GM18508 (cell line): Measurements from ENCODE around the gene PKP4.
"Not testable (repeated sequence)": the region's sequence is repeated elsewhere in the genome, so short reads cannot be mapped to it uniquely, and the experiment has no call there.

Experiments
- ATAC-seq: cut with Tn5 transposase; IDR thresholded peaks from one replicate; pipeline ENCODE4 v1.9.1; 2021; ENCODE audit warnings: moderate number of reproducible peaks; ENCODE audit not compliant: insufficient read depth, unreplicated experiment

The PKP4 gene

DNA sequence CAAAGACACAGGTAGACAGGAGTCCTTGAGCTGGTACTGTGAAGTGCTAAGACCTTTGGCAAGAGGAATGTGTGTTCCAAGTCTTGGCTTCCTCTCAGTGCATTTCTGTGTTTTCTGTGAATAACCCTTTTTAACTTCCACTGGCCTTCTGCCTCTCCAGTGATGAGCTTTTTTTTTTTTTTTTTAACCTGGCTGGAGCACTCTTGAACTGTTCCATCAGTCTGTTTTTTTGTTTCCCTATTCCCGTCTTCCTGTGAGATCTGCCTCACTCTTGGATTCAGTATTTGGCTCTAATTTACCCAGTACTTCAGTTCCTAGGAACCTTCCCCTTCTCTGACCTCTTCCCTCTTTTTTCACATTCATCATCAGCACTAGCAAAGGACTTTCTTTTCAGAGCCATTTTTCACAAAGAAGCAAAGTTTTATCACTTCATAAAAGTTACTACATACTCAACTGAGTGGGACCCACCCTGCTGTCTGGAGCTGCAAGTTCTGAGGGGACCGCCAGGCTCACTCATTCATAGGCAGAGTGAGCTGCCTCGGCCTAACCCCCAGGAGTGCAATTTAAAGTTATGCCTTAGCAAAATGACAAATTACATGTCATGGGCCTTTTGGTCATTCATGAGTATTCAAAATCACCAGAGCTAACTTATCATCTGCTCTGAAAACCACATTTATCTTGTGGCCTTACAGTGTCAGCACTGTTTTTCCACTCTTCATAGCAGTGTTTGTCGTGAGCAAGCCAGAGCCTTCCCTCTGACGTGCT is 211.4 kb downstream of the PKP4 start:
- no peak for ATAC-seq

- no peak for ATAC-seq
Observed at GRCh38 chr2:158670292-158670691, 213.5 kb downstream of the PKP4 start.

GRCh38 chr2:158671360-158672245 is 214.9 kb downstream of the PKP4 start:
- ATAC-seq, result no peak

DNA sequence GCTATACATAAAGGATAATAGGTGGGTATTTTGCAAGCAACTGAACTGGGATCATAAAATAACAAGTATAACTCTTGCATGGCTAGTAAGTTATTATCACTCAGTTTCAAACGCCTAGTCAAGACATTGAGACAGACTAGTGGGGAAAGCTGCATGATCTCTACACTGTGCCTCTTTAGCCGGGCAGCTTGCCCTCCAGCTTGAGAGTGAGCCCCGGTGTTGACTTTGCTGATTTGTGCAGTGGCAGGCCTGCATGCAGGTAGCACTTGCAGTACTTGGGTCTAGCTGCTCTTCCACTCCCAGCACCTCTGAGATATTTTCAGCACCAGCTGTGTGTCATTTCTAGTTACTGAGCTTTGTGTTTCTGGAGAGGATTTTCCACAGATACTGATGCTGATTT is 219.5 kb downstream of the PKP4 start:
- no peak for ATAC-seq

GRCh38 chr2:158676696-158677095 is 219.9 kb downstream of the PKP4 start:
- ATAC-seq, result no peak

GRCh38 chr2:158677542-158677941 is 220.8 kb downstream of the PKP4 start:
- ATAC-seq, result no peak

DNA sequence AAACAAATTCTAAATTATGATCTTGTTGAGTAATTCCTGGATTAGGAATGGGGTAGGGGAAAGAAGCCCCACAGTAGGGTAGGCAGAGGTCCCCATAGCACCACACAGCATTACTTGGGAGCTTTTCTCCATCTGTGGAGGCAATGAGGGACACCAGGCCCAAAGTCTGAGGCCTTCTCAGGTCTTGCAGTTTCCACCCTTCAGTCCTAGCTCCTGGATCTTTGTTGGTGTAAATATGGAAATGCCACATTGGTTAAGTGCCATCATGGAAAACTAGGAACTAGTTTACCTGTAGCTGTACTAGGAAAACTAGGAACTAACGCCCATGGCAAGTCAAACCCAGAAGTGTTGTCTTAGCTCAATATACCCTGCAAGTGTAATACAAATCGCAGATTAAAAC is 225.1 kb downstream of the PKP4 start:
- no peak for ATAC-seq

DNA sequence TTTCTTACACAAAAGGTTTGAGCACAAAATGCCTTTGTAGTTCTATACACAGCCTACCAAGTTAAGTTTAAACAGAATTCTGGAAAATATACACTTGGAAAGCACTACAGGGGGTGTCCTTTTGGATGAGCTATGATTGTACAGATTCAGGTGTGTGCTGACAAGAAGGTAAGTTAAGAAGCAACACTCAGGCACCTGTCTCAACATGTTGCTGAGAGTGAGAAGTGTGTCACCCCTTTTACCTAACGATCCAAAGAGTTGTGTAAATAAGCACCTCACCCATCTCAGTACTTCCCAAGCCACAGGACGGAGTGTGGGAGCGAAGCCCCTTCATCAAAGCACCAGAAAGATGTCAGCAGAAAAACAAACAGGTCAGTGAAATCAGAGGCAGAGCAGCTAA is 228.9 kb downstream of the PKP4 start:
- ATAC-seq, result no peak

DNA sequence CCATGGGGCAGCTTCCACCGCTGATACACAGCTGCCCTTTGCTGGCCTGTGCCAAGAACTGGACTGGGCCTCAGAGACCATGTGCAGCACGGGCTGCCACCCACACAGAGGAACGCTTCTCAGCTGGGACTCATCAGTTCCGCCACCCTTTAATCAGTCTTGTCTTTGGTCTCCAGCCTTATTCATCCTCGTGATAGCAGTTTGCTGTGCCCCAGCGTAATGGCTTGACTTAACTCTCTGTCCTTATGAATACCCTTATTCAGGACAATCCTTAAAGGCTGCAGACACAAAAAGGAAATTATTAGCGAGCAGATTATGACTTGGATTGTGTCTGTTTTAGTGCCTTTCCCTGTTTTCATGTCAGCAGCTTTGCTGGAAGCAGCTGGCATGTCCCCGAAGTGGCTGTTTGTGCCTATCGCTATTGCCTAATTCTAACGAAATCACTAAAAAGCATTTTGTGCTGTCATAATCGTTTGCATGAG is 229.5 kb downstream of the PKP4 start:
- ATAC-seq, result no peak

DNA sequence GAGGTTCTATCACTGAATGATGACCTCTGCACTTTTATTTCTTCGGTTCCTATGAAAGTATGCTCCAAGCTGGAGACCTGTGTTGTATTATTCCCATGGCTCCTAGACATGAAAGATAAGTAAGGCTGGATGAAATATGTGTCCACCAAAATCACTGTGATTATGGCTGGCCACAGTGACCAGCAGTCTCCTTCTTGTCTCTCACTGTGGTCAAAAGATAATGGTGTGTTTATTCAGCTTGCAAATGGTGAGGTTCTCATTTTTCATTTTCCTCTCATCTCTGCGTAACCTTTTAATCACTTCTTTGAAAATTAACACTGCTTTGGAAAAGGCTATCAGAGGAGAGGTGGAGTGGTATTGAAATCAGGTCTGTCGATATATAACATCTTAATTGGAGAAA is 230.6 kb downstream of the PKP4 start:
- no peak for ATAC-seq

- ATAC-seq, result no peak
Observed at GRCh38 chr2:158688721-158689120, 232.0 kb downstream of the PKP4 start.

- ATAC-seq, result no peak
Observed at GRCh38 chr2:158689391-158689790, 232.6 kb downstream of the PKP4 start.

DNA sequence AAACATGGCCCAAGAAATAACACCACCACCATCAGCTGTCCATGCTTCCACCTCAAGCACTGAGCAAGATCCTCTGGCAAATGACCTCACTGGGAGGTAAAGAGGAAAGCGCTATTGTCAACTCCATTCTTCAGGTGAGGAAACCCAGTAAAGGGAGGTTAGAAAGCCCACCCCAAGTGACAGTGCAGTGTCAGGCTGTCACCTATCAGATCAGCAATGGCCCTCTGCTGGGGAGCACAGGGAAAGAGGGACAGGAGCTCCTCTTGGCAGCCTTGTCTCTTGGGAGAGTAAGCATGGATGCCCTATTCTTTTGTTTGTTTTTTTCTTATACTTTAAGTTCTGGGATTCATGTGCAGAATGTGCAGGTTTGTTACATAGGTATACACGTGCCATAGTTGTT is 234.1 kb downstream of the PKP4 start:
- no peak for ATAC-seq

DNA sequence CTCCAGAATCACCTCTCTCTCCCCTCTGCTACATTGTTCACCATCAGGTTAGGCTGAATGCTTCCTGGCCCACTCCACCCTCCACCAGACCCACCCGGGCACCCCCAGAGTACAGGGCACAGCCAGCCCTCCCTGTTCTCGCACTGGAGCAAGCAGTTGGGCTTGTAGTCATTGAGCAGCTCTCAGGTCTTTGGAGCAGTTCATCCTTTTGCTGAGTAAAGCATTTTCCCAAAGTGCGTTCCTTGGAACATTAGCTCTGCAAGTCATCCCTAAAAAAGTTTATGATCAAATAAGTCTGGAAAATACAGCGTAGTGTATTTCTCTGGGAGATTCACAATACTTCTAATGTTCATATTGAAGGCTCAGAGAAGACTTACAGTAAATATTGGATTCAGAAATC is 234.9 kb downstream of the PKP4 start:
- ATAC-seq, result no peak

DNA sequence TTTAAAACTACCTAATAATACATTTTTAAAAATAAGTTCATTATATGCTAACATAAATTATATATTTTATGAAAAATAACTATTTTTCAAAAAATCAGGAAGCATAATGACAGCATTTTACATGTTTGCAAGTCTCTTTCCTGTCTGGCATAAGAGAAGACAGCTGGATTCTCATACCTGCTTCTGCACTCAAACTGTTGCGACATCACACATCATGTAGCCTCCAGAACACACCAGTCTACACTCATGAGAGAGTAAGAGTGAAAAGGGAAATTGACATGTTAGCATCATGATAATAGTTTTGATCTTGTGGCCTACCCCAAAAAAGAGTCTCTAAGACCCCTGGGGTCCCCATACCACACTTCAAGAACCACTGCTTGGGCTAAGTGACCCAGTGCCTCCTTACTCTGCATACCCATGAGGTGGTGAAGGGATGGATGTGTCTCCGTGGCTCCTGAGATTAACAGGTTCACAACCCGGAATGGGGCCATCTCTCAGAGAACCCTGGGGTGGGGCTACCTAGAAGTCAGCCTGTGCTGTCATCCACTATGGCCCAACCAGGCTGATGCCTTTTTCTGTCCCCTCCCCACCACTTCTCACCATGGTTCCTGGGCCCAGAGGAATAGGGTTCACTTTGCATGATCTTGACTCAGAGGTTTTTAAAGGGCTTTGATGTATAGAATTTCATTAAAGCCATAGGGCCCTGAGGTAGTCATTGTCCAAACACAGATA is 235.8 kb downstream of the PKP4 start:
- no peak for ATAC-seq

GRCh38 chr2:158693476-158693875 is 236.7 kb downstream of the PKP4 start:
- ATAC-seq, result no peak

- ATAC-seq, result no peak
Observed at GRCh38 chr2:158695305-158695704, 238.6 kb downstream of the PKP4 start.

DNA sequence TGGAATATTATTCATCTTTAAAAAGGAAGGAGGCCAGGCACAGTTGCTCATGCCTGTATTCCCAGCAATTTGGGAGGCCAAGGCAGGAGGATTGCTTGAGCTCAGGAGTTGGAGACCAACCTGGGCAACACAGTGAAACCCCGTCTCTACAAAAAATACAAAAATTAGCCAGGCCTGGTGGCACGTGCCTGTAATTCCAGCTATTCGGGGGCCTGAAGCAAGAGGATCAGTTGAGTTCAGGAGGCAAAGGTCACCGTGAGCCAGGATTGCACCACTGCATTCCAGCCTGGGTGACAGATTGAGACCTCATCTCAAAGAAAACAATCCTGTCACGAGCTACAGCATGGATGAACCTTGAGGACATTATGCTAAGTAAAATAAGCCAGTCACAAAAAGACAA is 239.0 kb downstream of the PKP4 start:
- not testable (repeated sequence) for ATAC-seq

DNA sequence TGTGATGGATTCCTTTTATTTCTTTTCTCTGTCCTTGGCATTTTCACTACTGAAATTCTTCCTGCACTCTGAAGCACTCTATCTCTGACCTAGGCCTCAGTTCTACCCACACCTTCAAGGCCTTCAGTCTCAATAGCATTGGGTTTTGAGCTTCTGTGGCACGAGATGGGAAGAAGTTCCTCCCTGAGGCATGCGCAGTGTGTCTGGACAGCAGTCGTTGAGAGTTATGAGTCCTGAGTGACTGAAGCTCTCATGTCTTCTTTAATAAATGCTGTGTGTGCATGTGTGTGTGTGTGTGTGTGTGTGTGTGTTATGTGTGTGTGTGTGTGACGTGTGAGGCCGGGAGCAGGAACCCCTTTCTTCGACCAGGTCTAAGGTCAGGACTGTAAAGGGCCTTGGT is 242.6 kb downstream of the PKP4 start:
- ATAC-seq, result no peak

DNA sequence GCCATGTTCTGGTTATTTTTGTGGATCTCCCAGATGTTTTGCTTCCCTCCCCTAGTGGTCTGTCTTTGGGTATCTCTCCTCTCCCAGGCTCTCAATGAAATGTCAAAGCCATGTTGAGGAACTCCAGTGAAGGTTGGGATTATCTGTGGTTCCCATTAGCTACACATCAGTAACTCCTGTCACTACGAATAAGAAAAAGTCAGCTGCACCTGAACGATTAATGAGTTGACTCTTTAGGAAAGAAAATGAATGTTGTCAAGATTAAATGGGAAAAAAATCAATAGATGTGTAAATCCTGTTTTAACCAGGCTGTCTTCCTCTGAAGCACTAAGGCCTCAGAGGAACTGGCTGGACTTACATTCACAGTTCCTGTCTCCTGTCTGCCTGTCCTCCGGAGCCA is 244.3 kb downstream of the PKP4 start:
- ATAC-seq, result no peak

- no peak for ATAC-seq
Observed at GRCh38 chr2:158702740-158703139, 246.0 kb downstream of the PKP4 start.
